ENCODE data around the gene MLLT1.

GRCh38 chr19:6263306-6263705, 16.5 kb downstream of the MLLT1 start:
- TF ChIP-seq CTCF (IDR thresholded peaks at IDR 0.05; ENCODE audit: low read depth, low read length) (no peak), EZH2phosphoT487 (IDR thresholded peaks at IDR 0.05; ENCODE audit: low read depth) (no peak)
